Kidney (tissue), 14 donors: ENCODE measurements around the gene FHAD1. TPM values are rescaled to one million over a fixed set of nuclear protein-coding genes. Genes with fewer than 3 reads are reported as not detected.

ENCODE experiments used
- DNase-seq, 5 donors: peaks; one replicate each; pipeline ENCODE4 v3.0.0-alpha.2; 2013 to 2020
- FAIRE-seq: peaks from 2 replicates; lab custom pipeline; 2012; peaks lifted over from hg19 to GRCh38; lab: Jason Lieb, UNC
- H3K27ac ChIP-seq, 2 donors: one replicate each; pipeline ENCODE4 v1.7.0; 2013; ENCODE audit warnings: low read depth in 2 of 2, low read length in 2 of 2, inconsistent platforms in 1 of 2
- H3K27me3 ChIP-seq: one replicate; pipeline ENCODE4 v1.7.1; 2013; ENCODE audit warnings: low read length, inconsistent platforms; ENCODE audit not compliant: control insufficient read depth, insufficient read depth
- H3K36me3 ChIP-seq, 3 donors: one replicate each; pipeline versions ENCODE4 v1.7.0 to v1.7.1; 2013; ENCODE audit warnings: low read length in 3 of 3, control low read depth in 1 of 3, inconsistent platforms in 1 of 3; ENCODE audit not compliant: insufficient read depth in 3 of 3, control insufficient read depth in 2 of 3
- H3K4me1 ChIP-seq, 3 donors: one replicate each; pipeline versions ENCODE4 v1.7.0 to v1.7.1; 2013; ENCODE audit warnings: low read length in 3 of 3, inconsistent platforms in 1 of 3, low read depth in 1 of 3; ENCODE audit not compliant: control insufficient read depth in 2 of 3, insufficient read depth in 2 of 3
- H3K4me3 ChIP-seq, 3 donors: one replicate each; pipeline versions ENCODE4 v1.7.0 to v1.8.1; 2013; ENCODE audit warnings: low read length in 3 of 3, control low read depth in 1 of 3, inconsistent platforms in 1 of 3
- H3K9ac ChIP-seq, 3 donors: one replicate each; pipeline versions ENCODE4 v1.7.0 to v1.7.1; 2013; ENCODE audit warnings: low read length in 3 of 3, control low read depth in 1 of 3, inconsistent platforms in 1 of 3
- H3K9me3 ChIP-seq, 3 donors: one replicate each; pipeline versions ENCODE4 v1.7.0 to v1.7.1; 2013; ENCODE audit warnings: low read length in 3 of 3, control low read depth in 1 of 3, inconsistent platforms in 1 of 3; ENCODE audit not compliant: control insufficient read depth in 2 of 3, insufficient read depth in 1 of 3
- CTCF ChIP-seq: IDR thresholded peaks from 3 replicates; pipeline ENCODE4 v1.5.1; 2012; ENCODE audit warnings: mild to moderate bottlenecking, moderate library complexity, borderline replicate concordance; ENCODE audit not compliant: insufficient read depth; ENCODE audit errors: extremely low read depth
- intact Hi-C: fragments of 100-400 bp; cut with DNase I; formaldehyde crosslinking; loops from one replicate; pipeline ENCODE4 v1.11.1; 2022
- polyA plus RNA-seq: library from polyadenylated mRNA; stranded (reverse); fragments of 350-450 nt; fragmentation: Illumina TruSeq; extraction: RNeasy Lipid Tissue Mini Kit (QIAGEN cat#74804); gene quantifications from one replicate; pipeline ENCODE4 v1.2.3, GENCODE V29; 2014; ENCODE audit warnings: low read depth, low replicate concordance; ENCODE audit not compliant: insufficient read depth
- total RNA-seq: library from RNA; stranded (reverse); fragmentation: NEBNext Ultra II Directional; extraction: Animal tissue kit (Norgen Biotek cat#: 25700); gene quantifications from one replicate; pipeline ENCODE4 v1.2.1, GENCODE V29; 2021
- donor health status: control.
- donor health status: control.
- donor health status: control.
- donor health status: control.
- donor health status: control.
- donor health status: DM: yes; HTN: yes; CAD: no.
- donor health status: Normal renal cell carcinoma (clear cell type).

Gene FHAD1
- total and polyA plus RNA-seq, 2 donors from 2014 or later, result 0.84 to 4.2 TPM

GRCh38 chr1:15412843-15413242 lies 165.8 kb downstream of the FHAD1 start:
- Histone ChIP-seq H3K4me3 (no peak overlapping the region), H3K27ac (no peak overlapping the region)
- FAIRE-seq, result no peak

GRCh38 chr1:15413563-15414444 lies 166.8 kb downstream of the FHAD1 start:
- H3K4me1 ChIP-seq, result peaks cover 0 to 15% (median 0%) of the 10 kb centered on the region in 3 donors
- no peak for FAIRE-seq

More at GRCh38 chr1:15412843-15413242, 165.8 kb downstream of the FHAD1 start:
- Histone ChIP-seq H3K27me3 (no peaks in the 10 kb centered on the region), H3K36me3 (no peaks in the 10 kb centered on the region), H3K9me3 (no peaks in the 10 kb centered on the region), H3K9ac (no peak overlapping the region), H3K4me1 (peaks cover 0 to 12% (median 0%) of the 10 kb centered on the region in 3 donors)
- no peak for TF ChIP-seq CTCF
- intact Hi-C loops, result no loop called here
- DNase-seq, result peak in 1 of 5 donors; percentile 65

GRCh38 chr1:15414445-15414983 lies 167.5 kb downstream of the FHAD1 start:
- Histone ChIP-seq H3K4me1 (peaks cover 0 to 16% (median 0%) of the 10 kb centered on the region in 3 donors), H3K27me3 (no peaks in the 10 kb centered on the region), H3K9ac (no peak overlapping the region), H3K4me3 (no peak overlapping the region), H3K27ac (no peak overlapping the region), H3K36me3 (no peaks in the 10 kb centered on the region), H3K9me3 (no peaks in the 10 kb centered on the region)
- FAIRE-seq, result no peak
- DNase-seq, result no peak
- intact Hi-C loops, result no loop called here
- TF ChIP-seq CTCF, result no peak

More at GRCh38 chr1:15413563-15414444, 166.8 kb downstream of the FHAD1 start:
- Histone ChIP-seq H3K27ac (no peak overlapping the region), H3K27me3 (no peaks in the 10 kb centered on the region), H3K36me3 (no peaks in the 10 kb centered on the region), H3K9me3 (no peaks in the 10 kb centered on the region), H3K4me3 (no peak overlapping the region), H3K9ac (no peak overlapping the region)
- no peak for DNase-seq
- no peak for TF ChIP-seq CTCF
- intact Hi-C loops, result no loop called here
